HG02870 (cell line): ENCODE measurements around the gene EPHB1.
A peak's percentile ranks its signal among the peaks of the same experiment; 100 is the strongest.

Source experiments
- ATAC-seq: cut with Tn5 transposase; IDR thresholded peaks from one replicate; pipeline ENCODE4 v1.9.1; 2021; ENCODE audit warnings: mild to moderate bottlenecking, moderate library complexity; ENCODE audit not compliant: unreplicated experiment

EPHB1 gene

DNA sequence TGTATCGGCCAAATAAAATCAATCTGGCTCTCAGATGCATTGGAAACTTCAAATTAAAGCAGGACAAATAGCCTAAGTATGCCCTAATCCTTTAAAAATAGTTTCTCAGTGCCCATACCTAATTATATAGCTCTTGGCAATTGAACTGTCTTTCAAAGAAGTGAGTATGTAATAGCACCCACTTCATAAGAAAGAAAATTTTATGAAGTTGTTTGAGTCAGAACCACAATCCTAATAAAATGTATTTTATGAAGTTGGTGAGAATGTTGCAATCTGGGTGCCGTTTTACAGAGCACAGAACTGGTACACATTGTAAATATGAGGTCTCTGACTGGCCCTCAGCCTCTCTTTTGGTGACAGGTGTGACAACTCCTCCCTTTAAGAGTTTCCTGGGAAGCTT lies 45.4 kb downstream of the EPHB1 start:
- ATAC-seq, result no peak

DNA sequence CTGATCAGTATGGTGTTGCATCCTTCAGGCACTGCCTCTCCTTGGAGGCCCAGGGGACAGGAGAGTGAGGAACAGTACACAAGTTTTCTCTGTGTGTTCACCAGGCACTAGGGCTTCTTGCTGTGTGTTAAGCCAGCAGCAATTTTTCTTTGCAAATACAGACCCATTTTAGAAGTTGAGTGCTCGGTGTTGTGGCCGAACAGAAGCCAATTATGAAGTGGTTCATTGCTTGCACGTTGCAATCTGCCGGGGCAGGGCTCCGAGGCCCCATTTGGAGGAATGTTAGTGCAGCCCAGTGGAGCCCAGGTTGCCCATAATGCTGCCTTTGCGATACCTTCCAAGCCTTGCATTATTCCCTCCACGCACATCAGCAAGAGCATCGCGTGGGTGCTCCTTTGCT lies 51.0 kb downstream of the EPHB1 start:
- ATAC-seq, result no peak

DNA sequence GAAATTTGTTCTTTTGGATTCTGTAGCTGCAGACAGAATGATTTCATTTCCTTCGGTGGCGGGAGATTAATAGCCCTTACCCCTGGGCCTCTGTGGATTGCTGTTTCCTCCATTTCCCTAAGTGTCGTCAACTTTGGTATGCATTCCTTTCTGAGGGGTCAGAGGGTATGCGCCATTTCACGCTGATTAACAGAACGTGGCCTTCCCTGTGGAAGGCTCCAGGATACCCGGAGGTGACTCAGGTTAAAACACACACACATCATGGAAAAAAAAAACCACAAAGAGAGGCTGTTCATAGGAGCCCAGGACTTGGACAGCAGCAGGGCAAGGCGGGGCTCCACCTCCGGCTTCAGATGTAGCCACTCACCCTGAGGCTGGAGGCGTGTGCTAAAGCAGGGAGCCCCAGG lies 51.9 kb downstream of the EPHB1 start:
- ATAC-seq, result no peak

DNA sequence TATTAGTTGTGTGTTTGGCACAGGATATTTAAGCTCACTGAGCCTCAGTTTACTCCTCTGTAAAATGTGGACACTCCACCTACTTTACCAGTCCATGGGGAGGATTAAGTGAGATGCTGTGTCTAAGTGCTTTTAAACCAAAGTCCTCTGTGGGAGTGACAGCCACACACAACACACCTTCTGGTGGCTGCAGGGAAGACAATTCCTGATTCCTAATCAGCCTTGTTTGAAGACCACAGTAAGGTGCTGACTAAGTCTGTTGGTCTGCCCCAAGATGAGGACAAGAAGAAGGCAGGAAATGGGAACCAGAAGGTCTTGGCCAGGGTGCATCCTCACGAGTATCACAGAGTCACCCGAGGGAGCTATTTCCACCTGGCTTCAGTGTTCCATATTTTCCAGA lies 52.3 kb downstream of the EPHB1 start:
- ATAC-seq, result no peak

DNA sequence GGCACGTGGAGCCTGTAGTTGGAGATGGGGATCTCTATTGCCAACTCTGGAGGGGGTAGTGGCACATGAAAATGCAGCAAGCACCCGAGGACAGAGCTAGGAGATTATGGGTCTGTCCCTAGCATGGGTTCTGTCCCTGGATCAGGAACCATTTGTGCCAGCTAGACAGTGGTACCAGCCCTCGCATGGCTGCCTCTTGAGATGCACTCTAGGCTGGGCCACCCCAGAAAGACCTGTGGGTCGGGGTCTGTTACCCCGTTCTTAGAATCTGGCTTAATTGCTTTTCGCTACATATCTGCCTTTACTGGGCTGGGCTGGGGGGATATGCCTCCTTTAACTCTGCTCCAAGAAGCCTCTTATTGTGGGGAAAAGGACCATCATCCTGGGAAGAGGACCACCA lies 54.5 kb downstream of the EPHB1 start:
- no peak for ATAC-seq

DNA sequence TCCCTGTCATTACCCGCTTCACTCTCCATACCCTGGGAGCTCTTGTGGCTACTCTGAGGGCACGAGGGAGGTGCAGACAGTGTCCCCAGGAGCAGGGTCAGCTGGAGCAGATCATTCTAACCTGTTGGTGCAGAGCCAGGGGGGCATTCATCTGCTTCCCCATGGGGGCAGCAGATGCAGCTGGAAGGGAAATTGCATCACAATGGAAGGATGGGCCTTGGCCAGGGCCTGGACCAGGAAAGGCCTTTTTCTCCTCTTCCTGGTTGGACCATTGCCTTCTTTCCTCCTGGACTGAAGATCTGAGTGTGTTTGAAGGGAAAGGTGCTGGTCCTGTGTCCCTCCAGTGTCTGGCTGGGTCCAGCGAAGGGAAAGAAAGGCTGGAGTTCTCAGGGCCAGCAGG lies 55.7 kb downstream of the EPHB1 start:
- ATAC-seq, result no peak

DNA sequence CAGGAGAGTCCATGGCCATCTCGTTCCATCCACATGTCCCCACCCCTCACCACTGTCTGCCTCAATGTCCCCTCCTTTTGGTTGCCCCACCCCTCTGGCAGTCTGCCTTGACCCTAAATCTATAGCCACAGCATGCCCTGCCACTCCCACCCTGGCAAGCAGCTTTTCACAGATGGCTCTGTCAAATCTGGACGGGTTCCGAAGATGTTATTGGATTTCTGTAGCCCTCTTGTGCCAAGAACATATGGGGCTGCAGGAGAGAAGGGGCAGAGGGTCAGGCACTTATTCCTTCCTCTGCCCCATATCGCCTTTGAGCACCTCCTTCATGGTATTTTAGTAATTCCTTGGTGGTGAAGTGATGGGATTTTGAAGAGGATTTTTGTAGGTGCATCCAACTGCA lies 57.1 kb downstream of the EPHB1 start:
- ATAC-seq, result no peak

DNA sequence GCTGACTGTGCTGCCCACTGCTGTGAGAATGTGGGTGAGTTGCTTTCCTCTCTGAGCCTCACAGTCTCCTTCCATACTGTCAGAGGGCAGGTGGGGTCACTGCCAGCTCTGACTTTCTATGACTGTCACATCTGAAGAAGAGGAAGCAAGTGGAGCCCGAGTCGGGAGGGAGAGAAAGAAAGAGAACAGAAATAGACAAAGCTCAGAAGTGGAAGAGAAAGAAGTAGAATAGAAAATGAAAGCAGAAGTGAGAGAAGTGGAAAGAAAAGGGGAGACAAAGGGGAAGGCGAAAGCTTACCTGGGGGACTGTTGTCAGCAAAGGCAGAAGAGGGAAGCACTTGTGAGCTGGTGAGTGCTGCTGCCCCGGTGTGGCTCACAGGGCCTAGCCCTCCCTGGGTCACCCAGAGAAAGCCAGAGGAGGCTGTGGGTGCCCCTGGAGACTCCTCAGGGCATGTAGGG lies 57.9 kb downstream of the EPHB1 start:
- peak; percentile 95 for ATAC-seq

DNA sequence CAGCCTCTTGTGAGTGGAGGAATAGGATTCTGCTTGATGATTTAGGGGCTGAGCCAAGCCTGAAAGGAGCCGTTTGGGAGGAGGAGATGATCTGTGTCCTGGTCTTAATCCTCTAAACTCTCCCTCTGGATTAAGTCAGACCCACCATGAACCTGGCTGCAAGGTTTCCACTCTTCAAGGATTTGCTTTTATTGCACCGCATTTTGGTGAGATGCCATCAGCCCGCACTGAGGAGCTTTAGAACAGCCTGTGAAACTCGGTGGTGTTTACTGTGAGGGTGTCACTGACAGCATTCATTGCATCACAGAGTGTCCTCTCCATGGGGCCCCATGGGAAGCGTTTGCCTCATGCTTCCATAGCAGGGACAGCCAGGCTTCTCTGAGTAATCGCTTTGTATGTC lies 59.2 kb downstream of the EPHB1 start:
- ATAC-seq, result no peak

DNA sequence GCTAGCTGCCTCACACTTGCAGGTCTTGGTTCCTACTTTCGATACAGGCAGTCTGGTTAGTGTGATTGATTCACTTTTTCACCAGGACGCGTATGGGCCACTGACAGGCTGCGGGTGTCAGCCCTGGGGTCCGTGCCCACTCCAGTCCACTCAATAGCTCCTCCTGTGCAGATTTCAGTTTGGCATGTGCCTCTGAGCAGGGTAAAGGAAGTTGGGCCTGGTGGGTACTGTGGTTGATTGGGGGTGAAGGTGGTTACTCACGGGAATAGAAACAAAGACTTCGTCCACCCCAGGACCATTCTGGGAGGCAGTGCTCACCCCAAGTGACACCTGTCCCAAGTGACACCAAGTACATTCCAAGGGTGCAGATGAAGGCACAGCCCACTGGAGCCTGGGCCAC lies 62.3 kb downstream of the EPHB1 start:
- no peak for ATAC-seq

DNA sequence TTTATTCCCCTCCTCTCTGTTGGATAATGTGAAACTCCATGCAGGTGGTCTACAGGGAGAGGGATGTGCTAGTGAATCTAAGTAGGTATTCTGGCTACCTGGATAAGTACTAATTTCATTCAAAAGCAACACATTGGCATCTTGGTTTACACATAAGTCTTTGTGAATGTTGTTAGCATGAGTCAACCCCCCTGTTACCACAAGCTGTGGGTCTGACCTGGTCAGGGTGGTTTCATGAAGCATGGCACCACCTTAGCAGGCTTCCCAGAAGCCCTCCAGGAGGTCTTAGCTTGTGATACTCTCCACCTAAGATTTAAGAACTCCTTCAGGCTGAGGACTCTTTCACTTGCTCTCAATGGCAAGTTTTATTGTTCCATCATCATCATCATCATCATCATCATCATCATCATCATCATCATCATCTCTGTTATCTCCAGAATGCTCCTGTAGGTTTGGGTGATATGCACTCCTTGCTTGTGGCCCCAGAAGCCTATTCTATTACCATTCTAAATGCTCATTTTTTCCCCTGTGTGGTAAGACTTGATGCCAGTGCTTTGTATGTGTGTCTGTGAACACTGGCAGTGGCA lies 62.8 kb downstream of the EPHB1 start:
- no peak for ATAC-seq

DNA sequence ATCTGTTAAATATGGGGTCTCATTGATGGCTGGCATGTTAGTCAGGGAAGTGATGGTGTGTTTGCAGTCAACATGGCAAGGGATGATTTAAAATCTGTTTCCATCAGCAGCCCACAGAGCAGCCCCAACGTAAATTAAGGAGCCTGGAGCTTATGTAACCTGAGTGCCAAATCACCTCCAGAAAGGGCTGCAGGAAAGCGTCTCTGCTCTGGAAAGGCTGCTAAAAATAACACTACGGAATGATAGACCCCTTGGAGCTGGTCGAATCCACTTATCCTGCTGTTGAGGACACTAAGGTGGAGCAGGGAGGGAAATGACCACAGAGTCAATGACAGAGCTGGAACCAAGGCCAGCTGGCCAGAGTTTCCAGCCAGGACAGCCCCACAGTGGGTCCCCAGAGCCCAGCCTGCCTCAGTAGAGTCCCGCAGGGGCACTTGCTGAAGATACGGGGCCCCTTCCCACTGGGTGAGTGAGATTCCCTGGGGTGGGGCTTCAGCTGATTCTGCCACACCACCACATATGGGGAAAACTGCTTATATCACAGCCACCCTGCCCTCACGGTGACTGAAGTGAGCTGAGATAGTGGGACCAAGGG lies 63.5 kb downstream of the EPHB1 start:
- no peak for ATAC-seq

DNA sequence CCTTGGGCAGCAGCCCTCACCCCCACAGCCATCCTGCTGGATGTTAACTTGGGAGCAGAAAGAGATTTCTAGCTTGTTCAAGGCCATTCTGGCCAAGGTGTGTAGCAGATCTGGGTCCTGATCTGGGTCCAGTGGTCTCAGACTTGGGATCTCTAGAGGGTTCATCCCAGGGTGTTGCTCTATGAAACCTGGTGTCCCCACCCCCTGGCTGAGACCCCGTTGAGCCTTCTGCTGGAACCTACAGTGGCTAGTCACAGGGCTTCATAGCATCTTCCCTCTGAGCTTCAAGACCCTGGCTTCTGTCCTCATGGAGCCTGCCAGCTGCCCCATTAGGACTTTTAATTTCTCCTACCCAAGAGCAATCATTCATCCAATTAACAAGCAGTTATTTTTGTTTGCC lies 64.3 kb downstream of the EPHB1 start:
- ATAC-seq, result no peak

DNA sequence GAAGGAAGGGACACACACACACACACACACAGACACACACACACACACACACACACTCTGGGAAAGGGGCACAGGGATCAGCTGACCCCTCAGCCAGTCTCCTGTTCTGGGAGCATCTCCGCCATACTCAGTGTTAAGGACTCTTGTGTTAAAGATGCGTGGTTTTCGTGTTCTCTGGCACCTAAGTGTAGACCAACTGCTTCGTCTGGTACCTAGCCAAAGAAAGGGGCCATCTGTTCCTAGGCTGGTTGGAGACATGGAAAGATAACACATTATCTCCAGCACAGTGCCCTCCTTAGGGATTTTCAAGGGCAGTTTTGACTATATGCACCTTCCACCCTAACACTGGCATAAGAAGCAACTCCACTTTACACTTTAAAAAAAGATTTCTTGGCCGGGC lies 65.1 kb downstream of the EPHB1 start:
- no peak for ATAC-seq

DNA sequence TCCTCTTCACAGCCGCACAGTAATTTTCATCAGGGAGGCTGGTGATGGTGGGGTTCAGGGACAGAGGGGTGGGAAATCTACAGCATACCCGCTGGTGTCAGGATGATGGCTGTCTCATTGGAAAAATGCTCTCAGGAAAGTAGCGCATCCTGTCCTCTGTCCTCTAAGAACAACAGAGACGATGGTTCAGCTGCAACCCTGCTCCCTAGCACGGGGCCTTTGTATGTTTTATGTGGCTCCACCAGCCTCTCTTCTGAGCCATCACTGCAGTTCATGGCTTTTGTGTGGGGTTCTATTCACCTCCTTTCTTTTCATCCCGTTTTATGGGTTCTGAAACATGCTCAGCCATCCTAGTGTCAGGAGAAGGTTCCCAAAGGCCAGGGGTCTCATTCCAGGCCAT lies 68.9 kb downstream of the EPHB1 start:
- ATAC-seq, result no peak

DNA sequence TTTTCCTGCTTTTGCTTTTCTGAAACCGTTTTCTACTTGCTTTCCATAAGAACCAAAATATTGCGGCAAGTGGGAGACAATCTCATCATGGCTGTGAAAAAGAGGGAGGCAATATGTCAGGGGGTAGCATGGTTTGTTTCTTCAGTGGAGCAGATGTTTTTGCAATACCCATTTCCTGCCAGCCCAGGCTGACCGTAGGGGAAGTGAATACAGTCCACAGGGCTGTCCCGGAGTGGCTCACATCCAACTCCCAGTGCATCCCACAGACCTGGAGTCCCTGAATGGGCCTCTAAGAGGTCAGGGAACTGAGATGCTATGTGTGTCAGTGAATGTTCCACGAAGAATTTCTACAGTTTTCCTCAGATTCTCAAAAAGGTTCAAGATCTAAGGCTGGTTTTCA lies 69.6 kb downstream of the EPHB1 start:
- no peak for ATAC-seq

DNA sequence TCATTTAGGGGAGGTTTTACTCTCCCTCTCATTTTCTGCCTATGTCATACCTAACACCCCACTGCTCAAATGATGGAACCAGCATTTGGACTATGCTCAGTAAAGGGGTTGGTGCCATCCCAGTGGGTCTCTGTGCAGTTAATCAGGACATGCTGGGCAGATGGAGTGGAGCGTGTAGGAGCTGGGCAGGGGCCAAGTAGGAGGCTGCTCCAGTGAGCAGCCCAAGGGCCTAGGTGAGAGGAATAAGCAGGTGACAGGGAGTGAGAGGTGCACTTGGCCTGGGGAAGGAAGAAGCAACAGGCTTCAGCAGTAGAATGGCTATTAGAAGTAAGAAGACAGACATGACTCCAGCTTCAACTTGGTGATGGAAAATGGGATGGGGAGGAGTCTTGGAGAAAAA lies 72.2 kb downstream of the EPHB1 start:
- ATAC-seq, result no peak

DNA sequence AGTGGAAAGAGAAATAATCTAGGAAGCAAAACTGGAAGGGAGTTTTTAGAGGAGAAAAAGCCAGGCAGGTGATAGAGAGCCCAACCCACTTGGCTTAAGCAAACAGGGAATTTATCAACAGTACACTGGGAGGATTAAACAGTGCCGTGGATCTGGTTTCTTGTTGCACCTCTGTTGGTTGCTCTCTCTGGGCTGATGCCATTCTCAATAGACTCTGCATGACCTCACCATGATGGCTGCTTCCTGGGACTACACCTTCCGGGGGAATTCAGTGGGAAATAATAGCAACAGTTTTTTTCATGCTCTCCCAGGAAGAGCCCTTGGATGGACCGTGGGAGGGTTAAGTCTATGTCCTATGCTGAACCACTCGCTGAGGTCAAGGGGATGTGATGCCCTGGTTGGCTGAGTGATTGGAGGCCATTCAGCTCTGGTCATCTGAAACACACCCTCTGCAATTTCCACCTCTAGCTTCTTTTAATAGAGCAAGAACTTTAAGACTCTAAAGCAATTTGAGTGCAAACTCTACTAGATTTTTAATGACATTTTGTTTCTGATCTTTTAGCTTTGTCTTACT lies 74.2 kb downstream of the EPHB1 start:
- ATAC-seq, result no peak

DNA sequence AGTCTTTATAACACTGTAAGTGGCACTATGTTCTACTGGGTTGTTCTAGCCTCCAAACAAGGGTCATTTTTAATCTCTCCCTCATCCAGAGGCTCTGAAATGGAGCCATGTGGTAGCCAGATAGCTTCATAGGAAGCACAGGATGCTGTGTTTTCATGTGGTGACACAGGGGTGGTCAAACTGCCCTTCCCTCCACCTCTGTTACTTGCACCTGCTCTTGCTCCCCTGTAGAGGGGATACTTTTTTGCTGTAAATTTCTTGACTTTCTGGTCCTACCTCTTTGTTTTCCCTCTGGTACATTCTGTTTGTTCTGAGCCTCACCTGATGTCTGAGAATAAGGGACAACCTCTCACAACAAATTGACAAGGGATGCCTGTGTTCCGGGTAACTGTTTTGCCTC lies 76.8 kb downstream of the EPHB1 start:
- ATAC-seq, result no peak

DNA sequence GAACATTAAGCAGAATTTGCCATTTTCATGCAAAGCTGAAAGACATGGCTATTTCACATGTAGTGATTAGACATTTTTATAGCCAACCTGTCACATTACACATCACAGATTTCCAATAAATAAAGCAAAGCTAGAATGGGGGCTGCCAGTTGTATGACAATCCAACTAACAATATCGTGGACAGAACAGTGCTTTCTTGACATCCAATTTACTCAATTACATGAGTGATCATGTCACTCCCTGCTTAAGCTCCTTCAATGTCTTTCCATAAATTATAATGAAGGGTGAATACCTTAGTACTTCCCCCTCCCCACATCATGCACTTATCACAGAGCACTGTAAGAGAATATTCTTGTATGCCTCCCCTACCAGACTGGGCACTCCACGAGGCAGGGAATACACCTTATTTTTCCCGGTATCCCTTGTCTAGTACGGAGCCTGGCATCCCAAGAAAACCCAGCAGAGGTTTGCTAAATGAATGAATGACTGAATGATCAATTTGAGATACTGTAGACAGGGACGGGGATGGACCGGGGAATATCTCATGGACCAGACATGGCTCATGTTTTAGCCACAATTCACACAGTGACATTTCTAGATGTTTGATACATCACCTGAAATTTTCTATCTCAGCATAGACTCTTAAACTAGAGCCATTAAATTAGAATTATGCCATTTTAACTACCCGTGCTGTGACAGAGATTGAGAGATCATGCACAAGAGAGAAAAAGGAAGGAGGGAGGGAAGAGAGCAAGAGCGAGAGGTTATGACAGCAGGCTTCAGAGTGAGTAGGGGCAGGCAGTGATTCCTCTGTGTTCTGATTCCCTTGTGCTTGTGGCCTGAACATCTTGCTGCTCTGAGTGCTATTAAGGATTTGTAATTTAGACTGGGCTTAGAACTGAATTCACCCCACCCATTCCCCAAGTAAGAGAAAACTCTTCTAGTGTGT lies 77.7 kb downstream of the EPHB1 start:
- ATAC-seq, result no peak

DNA sequence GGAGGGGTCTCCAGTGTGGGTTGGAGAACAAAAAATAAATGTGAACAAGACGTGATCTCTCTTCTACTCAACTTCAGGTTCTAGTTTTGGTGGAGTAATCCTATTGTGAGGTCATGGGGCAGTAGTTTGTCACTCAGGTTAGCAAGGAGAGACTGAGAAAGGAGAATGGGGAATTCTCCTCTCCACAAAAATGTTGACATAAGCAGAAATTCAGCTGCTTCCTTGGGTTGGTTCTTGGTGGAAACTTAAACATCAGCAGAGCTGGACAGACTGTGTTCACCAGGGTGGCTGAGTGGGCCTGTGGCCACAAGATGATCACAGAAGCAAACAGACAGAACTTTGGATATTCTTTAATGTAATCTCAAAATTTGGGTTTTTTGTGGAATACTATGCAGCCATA lies 78.7 kb downstream of the EPHB1 start:
- ATAC-seq, result no peak
